ENCODE measurements around the gene XPO1.

The XPO1 gene

DNA sequence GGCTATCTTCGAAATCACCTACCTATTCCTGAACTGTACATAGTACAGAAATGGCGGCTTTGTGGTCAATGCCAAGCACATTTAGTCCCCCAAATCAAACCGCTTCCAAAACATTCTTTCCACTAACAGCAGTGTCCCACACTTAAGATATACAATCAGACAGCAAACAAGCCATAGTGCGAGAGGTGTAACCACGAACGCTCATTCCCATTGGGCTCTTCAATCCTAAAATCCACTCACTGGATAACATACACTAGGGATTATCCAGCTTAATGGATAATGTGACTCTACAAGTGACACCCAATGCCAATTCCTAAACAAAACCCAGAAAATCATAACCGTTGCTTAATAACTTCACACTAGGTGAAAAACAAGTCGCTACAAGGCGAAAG, 2.0 kb downstream of the XPO1 start:
- Histone ChIP-seq H3K9me3 (ENCODE audit: control insufficient read depth, insufficient read depth, low read length) (no peaks in the 10 kb centered on the region), H3K4me1 (ENCODE audit: control insufficient read depth, insufficient read depth, low read length) (no peaks in the 10 kb centered on the region), H3K36me3 (ENCODE audit: control insufficient read depth, insufficient read depth, low read length) (no peaks in the 10 kb centered on the region), H3K27me3 (ENCODE audit: control insufficient read depth, insufficient read depth, low read length) (no peaks in the 10 kb centered on the region), H3K4me3 (ENCODE audit: low read length) (peak overlapping the region; percentile 84), H3K27ac (ENCODE audit: low read length) (no peak overlapping the region)
- WGBS (ENCODE audit: insufficient coverage, insufficient read length), result no CpG with 5 or more reads among the region's 9 CpGs
- no peak for DNase-seq (ENCODE audit: low read depth, low spot score)

DNA sequence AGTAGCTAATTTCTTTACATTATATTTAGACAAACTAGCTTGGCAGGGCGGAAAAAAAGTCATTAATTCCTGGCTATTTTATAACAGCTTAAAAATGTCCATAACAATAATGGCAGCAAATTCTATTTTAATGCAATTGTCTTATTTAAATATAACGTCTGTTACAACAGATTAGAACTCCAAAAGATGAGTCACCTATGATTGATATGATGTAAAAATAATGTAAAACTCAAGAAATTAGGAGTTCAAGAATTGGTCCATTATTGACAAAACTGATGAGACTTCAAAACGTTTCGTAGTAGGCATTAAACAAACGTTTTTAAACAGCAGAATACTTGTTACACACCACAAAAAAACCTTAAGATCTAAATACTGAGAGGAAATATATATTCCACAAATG, 2.7 kb downstream of the XPO1 start:
- peak overlapping the region; percentile 23; the same call in 1 of the 2 replicates for H3K4me3 ChIP-seq (ENCODE audit: low read length)
- H3K4me1 ChIP-seq (ENCODE audit: control insufficient read depth, insufficient read depth, low read length), result no peaks in the 10 kb centered on the region
- WGBS (ENCODE audit: insufficient coverage, insufficient read length), result no CpG with 5 or more reads among the region's 5 CpGs
- DNase-seq (ENCODE audit: low read depth, low spot score), result no peak
- no peak overlapping the region for H3K27ac ChIP-seq (ENCODE audit: low read length)
- H3K36me3 ChIP-seq (ENCODE audit: control insufficient read depth, insufficient read depth, low read length), result no peaks in the 10 kb centered on the region
- no peaks in the 10 kb centered on the region for H3K27me3 ChIP-seq (ENCODE audit: control insufficient read depth, insufficient read depth, low read length)
- H3K9me3 ChIP-seq (ENCODE audit: control insufficient read depth, insufficient read depth, low read length), result no peaks in the 10 kb centered on the region

DNA sequence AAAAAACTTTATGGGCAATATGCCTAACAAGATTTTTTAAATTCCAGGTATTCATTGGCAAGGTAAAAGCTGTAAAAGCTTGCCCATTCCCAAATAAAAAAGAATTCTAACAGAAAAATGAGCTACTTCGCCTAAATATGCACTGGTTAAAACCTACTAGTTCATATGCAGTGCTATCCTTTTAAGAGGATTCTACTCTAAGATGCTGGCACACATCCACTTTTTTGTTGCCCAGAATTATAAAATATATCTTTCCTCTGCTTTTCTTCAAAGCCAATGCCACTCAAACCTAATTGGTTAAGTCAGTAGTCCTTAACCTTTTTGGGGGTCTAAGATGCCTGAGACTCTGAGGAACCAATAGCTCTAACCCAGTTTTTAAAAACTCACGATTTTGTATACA, 3.2 kb downstream of the XPO1 start:
- Histone ChIP-seq H3K4me1 (ENCODE audit: control insufficient read depth, insufficient read depth, low read length) (no peaks in the 10 kb centered on the region), H3K9me3 (ENCODE audit: control insufficient read depth, insufficient read depth, low read length) (no peaks in the 10 kb centered on the region), H3K4me3 (ENCODE audit: low read length) (peak overlapping the region; percentile 23; the same call in 1 of the 2 replicates), H3K36me3 (ENCODE audit: control insufficient read depth, insufficient read depth, low read length) (no peaks in the 10 kb centered on the region; the same call in 1 of the 2 replicates), H3K27me3 (ENCODE audit: control insufficient read depth, insufficient read depth, low read length) (no peaks in the 10 kb centered on the region), H3K27ac (ENCODE audit: low read length) (no peak overlapping the region)
- no peak for DNase-seq (ENCODE audit: low read depth, low spot score)
- WGBS (ENCODE audit: insufficient coverage, insufficient read length), result no CpG with 5 or more reads among the region's 2 CpGs

DNA sequence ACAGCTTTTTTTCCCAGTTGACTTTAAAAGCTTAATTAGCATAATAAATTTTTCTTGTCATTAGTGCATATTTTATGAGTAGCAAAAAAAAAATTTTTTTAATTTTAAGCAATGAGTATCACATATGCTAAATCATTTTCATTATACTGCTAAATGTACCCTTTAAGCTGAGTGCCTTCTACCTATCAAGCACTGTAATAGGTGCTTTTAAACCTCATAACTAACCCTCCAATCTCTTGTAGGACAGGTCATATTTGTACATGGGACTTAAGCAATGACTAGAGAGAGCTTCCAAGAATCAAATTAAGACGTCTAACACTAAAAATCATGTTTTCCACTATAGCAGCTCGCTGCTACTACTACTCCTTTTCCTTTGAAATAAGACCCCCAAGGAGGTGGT, 7.4 kb downstream of the XPO1 start:
- Histone ChIP-seq H3K36me3 (ENCODE audit: control insufficient read depth, insufficient read depth, low read length) (no peaks in the 10 kb centered on the region; the same call in 1 of the 2 replicates), H3K4me1 (ENCODE audit: control insufficient read depth, insufficient read depth, low read length) (no peaks in the 10 kb centered on the region), H3K27ac (ENCODE audit: low read length) (no peak overlapping the region), H3K4me3 (ENCODE audit: low read length) (no peak overlapping the region), H3K9me3 (ENCODE audit: control insufficient read depth, insufficient read depth, low read length) (no peaks in the 10 kb centered on the region), H3K27me3 (ENCODE audit: control insufficient read depth, insufficient read depth, low read length) (no peaks in the 10 kb centered on the region)
- no peak for DNase-seq (ENCODE audit: low read depth, low spot score)
- no CpG with 5 or more reads among the region's 2 CpGs for WGBS (ENCODE audit: insufficient coverage, insufficient read length)

DNA sequence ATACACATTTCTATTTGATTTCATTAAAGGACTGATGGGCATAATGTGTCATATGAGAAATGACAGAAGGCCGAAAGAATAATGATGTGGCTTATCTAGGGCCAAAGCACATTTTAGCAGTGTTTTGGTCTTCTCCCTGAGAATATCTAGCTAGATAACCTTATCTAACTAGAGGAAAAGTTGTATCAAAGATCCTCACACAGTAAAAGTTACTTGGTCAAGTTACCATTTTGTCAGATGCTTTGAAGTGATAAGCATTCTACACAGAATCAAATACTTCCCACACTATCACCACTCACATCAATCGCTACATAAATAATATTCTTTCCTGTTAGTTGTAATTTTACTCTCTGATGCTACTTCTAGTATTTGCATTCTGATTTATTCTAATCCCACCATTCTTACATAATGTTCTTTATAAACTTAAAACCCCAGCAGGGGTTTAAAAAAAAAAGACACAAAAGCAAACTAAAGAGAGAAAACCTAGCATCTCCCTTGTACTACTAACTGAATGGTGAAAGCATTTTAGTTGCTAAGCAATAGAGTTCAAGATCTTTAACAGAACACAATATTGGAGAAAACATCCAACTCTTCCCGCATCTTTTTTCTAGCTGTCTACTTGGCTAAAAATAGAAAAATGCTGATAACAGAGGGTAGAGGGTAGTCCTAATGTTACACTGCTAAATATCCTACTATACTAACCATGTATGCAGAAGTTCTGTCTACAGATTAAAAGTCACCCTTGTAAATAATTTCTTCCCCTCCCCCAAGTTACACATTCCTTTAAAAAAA, 8.0 kb downstream of the XPO1 start:
- Histone ChIP-seq H3K9me3 (ENCODE audit: control insufficient read depth, insufficient read depth, low read length) (no peaks in the 10 kb centered on the region), H3K4me3 (ENCODE audit: low read length) (no peak overlapping the region), H3K27ac (ENCODE audit: low read length) (no peak overlapping the region), H3K4me1 (ENCODE audit: control insufficient read depth, insufficient read depth, low read length) (no peaks in the 10 kb centered on the region), H3K36me3 (ENCODE audit: control insufficient read depth, insufficient read depth, low read length) (no peaks in the 10 kb centered on the region; the same call in 1 of the 2 replicates), H3K27me3 (ENCODE audit: control insufficient read depth, insufficient read depth, low read length) (no peaks in the 10 kb centered on the region)
- WGBS (ENCODE audit: insufficient coverage, insufficient read length), result 100% methylated on average over 1 of the region's 3 CpGs
- no peak for DNase-seq (ENCODE audit: low read depth, low spot score)

DNA sequence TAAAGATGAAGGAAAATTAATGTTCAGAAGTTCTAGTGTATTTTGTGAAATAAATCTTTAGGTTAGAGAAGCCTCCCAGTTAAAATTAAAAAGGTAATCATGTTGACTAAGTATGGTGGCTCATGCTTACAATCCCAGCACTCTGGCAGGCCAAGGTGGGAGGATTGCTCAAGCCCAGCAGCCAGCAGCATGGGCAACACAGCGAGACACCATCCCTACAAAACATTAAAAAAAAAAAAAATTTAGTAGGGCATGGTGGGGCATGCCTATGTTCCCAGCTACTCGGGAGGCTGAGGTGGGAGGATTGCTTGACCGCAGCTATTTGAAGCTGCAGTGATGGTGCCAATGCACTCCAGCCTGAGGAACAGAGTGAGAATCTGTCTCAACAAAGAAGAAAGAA, 17.9 kb downstream of the XPO1 start:
- H3K4me3 ChIP-seq (ENCODE audit: low read length), result no peak overlapping the region
- H3K9me3 ChIP-seq (ENCODE audit: control insufficient read depth, insufficient read depth, low read length), result no peaks in the 10 kb centered on the region
- no peak for DNase-seq (ENCODE audit: low read depth, low spot score)
- H3K4me1 ChIP-seq (ENCODE audit: control insufficient read depth, insufficient read depth, low read length), result no peaks in the 10 kb centered on the region
- no CpG with 5 or more reads among the region's 3 CpGs for WGBS (ENCODE audit: insufficient coverage, insufficient read length)
- H3K36me3 ChIP-seq (ENCODE audit: control insufficient read depth, insufficient read depth, low read length), result peaks cover 12% of the 10 kb centered on the region; the same call in 1 of the 2 replicates
- H3K27me3 ChIP-seq (ENCODE audit: control insufficient read depth, insufficient read depth, low read length), result no peaks in the 10 kb centered on the region
- no peak overlapping the region for H3K27ac ChIP-seq (ENCODE audit: low read length)

DNA sequence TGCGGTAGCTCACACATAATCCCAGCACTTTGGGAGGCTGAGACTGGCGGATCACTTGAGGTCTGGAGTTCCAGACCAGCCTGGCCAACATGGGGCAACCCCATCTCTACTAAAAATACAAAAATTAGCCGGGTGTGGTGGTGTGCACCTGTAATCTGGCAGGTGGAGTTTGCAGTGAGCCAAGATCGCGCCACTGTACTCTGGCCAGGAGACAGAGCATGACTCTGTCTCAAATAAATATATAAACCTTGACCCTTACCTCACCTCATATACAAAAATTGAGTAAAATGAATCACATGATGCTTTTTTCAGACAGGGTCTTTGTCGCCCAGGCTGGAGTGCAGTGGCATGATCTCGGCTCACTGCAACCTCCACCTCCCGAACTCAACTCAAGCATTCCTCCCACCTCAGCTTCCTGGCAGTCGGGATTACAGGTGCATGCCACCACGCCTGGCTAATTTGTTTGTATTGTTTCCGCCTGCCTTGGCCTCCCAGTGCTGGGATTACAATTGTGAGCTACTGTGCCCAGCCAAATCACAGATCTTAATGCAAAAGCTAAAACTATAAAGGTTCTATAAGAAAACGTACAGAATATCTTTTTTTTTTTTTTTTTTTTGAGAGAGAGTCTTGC, 25.3 kb downstream of the XPO1 start:
- no peak for DNase-seq (ENCODE audit: low read depth, low spot score)
- WGBS (ENCODE audit: insufficient coverage, insufficient read length), result no CpG with 5 or more reads among the region's 12 CpGs
- Histone ChIP-seq H3K27ac (ENCODE audit: low read length) (no peak overlapping the region), H3K4me3 (ENCODE audit: low read length) (no peak overlapping the region), H3K9me3 (ENCODE audit: control insufficient read depth, insufficient read depth, low read length) (no peaks in the 10 kb centered on the region), H3K4me1 (ENCODE audit: control insufficient read depth, insufficient read depth, low read length) (no peaks in the 10 kb centered on the region), H3K27me3 (ENCODE audit: control insufficient read depth, insufficient read depth, low read length) (no peaks in the 10 kb centered on the region), H3K36me3 (ENCODE audit: control insufficient read depth, insufficient read depth, low read length) (peaks cover 10% of the 10 kb centered on the region; the same call in 1 of the 2 replicates)

DNA sequence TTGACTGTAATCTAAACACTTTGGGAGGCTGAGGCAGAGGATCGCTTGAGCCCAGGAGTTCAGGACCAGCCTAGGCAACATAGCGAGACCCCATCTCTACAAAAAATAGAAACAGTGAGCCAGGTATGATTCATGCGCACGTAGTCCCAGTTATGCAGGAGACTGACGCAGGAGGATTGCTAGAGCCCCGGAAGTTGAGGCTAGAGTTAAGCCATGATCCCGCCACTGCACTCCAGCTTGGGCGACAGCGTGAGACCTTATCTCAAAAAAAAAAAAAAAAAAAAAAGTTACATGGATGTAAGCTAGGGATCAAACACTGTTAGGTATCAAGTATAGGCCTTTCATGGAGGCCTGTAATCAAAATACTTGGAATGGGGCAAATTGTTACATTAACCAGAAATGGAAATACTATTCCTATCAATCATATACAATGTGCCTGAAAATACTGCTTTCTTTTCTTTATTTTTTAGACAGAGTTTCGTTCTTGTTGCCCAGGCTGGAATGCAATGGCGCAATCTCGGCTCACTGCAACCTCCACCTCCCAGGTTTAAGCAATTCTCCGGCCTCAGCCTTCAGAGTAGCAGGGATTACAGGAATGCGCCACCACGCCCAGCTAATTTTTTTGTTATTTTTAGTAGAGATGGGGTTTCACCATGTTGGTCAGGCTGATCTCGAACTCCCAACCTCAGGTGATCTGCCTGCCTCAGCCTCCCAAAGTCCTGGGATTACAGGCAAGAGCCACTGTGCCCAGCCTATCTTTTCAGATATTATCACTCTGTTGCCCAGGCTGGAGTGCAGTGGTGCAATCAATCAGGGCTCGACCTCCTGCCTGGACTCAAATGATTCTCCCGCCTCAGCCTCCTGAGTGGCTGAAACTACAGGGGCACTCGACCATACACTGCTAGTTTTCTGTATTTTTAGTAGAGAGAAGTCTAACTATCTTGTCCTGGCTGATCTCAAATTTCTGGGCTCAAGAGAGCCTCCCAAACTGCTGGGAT, 27.2 kb downstream of the XPO1 start:
- DNase-seq (ENCODE audit: low read depth, low spot score), result no peak

DNA sequence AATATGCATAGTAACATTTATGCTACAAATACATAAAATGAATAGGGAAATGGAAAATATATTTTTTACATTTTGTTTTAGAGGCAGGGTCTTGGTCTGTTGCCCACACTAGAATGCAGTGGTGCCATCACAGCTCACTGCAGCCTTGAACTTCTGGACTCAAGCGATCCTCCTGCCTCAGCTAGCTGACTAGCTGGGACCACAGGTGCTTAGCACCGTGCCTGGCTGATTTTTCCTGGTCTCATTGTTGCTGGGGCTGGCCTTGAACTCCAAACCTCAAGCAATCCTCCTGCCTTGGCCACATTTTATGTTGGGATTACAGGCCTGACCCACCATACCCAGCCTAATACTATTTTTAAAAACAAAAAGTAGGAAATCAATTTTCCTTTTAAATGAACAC, 33.2 kb downstream of the XPO1 start:
- DNase-seq (ENCODE audit: low read depth, low spot score), result no peak
- Histone ChIP-seq H3K9me3 (ENCODE audit: control insufficient read depth, insufficient read depth, low read length) (no peaks in the 10 kb centered on the region), H3K27me3 (ENCODE audit: control insufficient read depth, insufficient read depth, low read length) (no peaks in the 10 kb centered on the region), H3K4me1 (ENCODE audit: control insufficient read depth, insufficient read depth, low read length) (no peaks in the 10 kb centered on the region; the same call in 1 of the 2 replicates), H3K4me3 (ENCODE audit: low read length) (no peak overlapping the region), H3K36me3 (ENCODE audit: control insufficient read depth, insufficient read depth, low read length) (peaks cover 1% of the 10 kb centered on the region; the same call in 1 of the 2 replicates), H3K27ac (ENCODE audit: low read length) (no peak overlapping the region)
- WGBS (ENCODE audit: insufficient coverage, insufficient read length), result no CpG with 5 or more reads among the region's 2 CpGs

More for the DNA sequence above, 27.2 kb downstream of the XPO1 start:
- H3K27me3 ChIP-seq (ENCODE audit: control insufficient read depth, insufficient read depth, low read length), result no peaks in the 10 kb centered on the region
- H3K36me3 ChIP-seq (ENCODE audit: control insufficient read depth, insufficient read depth, low read length), result peaks cover 9% of the 10 kb centered on the region; the same call in 1 of the 2 replicates
- no peaks in the 10 kb centered on the region for H3K9me3 ChIP-seq (ENCODE audit: control insufficient read depth, insufficient read depth, low read length)
- no CpG with 5 or more reads among the region's 19 CpGs for WGBS (ENCODE audit: insufficient coverage, insufficient read length)
- no peak overlapping the region for H3K4me3 ChIP-seq (ENCODE audit: low read length)
- H3K4me1 ChIP-seq (ENCODE audit: control insufficient read depth, insufficient read depth, low read length), result no peaks in the 10 kb centered on the region
- H3K27ac ChIP-seq (ENCODE audit: low read length), result no peak overlapping the region

DNA sequence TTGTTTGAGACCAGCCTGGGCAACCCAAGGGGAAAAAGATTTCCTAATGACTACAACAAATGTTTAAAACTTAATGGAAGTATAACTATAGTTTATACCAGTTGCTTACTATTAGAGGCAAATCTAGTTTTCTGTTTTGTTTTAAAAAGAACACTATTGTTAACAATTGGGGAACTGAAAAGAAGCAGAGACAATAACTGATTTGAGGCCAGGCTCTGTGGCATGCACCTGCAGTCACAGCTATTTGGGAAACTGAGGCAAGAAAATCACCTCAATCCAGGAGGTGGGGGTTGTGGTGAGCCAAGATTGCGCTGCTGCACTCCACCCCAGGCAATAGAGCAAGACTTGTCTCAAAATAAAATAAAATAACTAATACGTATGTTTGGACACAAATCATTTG, 39.1 kb downstream of the XPO1 start:
- Histone ChIP-seq H3K27me3 (ENCODE audit: control insufficient read depth, insufficient read depth, low read length) (no peaks in the 10 kb centered on the region), H3K36me3 (ENCODE audit: control insufficient read depth, insufficient read depth, low read length) (peaks cover 13% of the 10 kb centered on the region; the same call in 1 of the 2 replicates), H3K4me1 (ENCODE audit: control insufficient read depth, insufficient read depth, low read length) (no peaks in the 10 kb centered on the region; the same call in 1 of the 2 replicates), H3K27ac (ENCODE audit: low read length) (no peak overlapping the region), H3K4me3 (ENCODE audit: low read length) (no peak overlapping the region), H3K9me3 (ENCODE audit: control insufficient read depth, insufficient read depth, low read length) (no peaks in the 10 kb centered on the region)
- no CpG with 5 or more reads among the region's 2 CpGs for WGBS (ENCODE audit: insufficient coverage, insufficient read length)
- no peak for DNase-seq (ENCODE audit: low read depth, low spot score)
